ENCODE results near the gene TTC34.

TTC34 gene

DNA sequence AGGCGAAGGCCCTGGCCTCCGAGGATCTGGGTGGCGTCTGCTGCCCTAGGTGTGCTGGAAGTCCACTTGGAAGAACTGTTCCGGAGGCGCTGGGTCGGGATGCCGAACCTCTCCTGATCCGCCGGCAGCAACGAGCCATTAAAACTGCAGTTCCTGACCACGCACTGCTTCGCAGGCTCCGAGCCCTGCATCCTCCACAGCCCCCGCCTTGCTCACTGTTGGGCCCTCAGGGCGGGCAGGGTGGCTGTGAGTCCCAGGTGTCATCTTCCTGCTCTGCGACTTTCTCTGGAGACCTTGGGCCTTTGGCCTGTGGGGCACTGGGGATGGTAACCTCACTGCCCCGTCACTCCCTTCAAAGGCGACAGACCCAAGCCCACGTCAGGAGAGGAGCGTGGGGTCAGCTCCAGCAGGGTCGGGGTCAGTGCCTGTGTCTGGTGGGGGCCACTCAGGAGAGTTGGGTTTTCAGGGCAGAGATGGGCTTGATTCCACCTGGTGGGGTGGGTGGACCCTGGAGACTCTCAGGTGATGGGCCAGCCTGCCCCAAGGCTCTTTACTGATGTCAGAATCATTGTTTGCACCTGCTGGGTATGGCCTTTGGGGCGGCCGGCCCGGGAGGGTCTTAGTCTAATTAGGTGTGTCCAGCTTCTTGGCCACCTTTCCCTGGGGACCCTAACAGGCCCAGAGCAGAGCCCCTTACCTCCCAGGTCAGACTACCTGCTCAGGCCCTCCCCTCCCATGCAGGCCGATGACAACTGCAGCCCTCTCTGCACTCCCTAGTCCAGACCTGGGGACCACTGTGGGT, 211.9 kb downstream of the TTC34 start:
- Histone ChIP-seq H3K27ac (replicated peaks; ENCODE audit: low read length) (no peak overlapping the region), H3K14ac (ENCODE audit: low read length) (no peak overlapping the region), H3K36me3 (replicated peaks in 1 of 2; ENCODE audit: control insufficient read depth in 2 of 2, insufficient read depth in 2 of 2, low read length in 2 of 2) (peaks cover 7 to 9% of the 10 kb centered on the region in 2 donors), H3K27me3 (ENCODE audit: control insufficient read depth in 3 of 3, insufficient read depth in 3 of 3, low read depth in 1 of 3, low read length in 3 of 3) (peaks cover 0 to 5% (median 0%) of the 10 kb centered on the region in 3 experiments), H3K79me1 (ENCODE audit: low read depth, low read length) (peaks cover 12% of the 10 kb centered on the region), H2BK12ac (ENCODE audit: low read length) (no peak overlapping the region), H3K4ac (ENCODE audit: low read length) (no peak overlapping the region), H2BK5ac (ENCODE audit: low read length) (peak overlapping the region; percentile 53), H2BK15ac (ENCODE audit: low read length) (no peak overlapping the region), H2BK120ac (ENCODE audit: low read depth, low read length) (no peak overlapping the region), H4K8ac (ENCODE audit: low read depth, low read length) (no peak overlapping the region), H3K9me3 (replicated peaks in 1 of 2; ENCODE audit: control insufficient read depth in 2 of 2, insufficient read depth in 1 of 2, low read depth in 1 of 2, low read length in 2 of 2) (peaks cover 0 to 14% of the 10 kb centered on the region in 2 donors), H3K4me3 (ENCODE audit: low read length in 2 of 2) (no peak overlapping the region), H3K9ac (ENCODE audit: low read depth, low read length, poor library complexity) (no peak overlapping the region), H3K4me1 (ENCODE audit: control insufficient read depth in 2 of 2, insufficient read depth in 1 of 2, low read depth in 1 of 2, low read length in 2 of 2) (peaks cover 6 to 7% of the 10 kb centered on the region in 2 donors), H3K4me2 (ENCODE audit: insufficient read depth, low read length, poor library complexity, severe bottlenecking) (no peak overlapping the region), H3K23ac (ENCODE audit: low read depth, low read length, poor library complexity) (peak overlapping the region; percentile 80), H2AFZ (ENCODE audit: low read length) (no peak overlapping the region), H2AK5ac (ENCODE audit: low read depth, low read length) (no peak overlapping the region), H4K91ac (ENCODE audit: low read depth, low read length, poor library complexity) (no peak overlapping the region), H3K18ac (ENCODE audit: low read length) (peak overlapping the region; percentile 38)
- no peak for DNase-seq (ENCODE audit: low spot score)
- WGBS, 2 donors (ENCODE audit: extremely low coverage in 2 of 2, insufficient read length in 2 of 2, insufficient replicate concordance in 1 of 2), result no CpG with 5 or more reads among the region's 25 CpGs

DNA sequence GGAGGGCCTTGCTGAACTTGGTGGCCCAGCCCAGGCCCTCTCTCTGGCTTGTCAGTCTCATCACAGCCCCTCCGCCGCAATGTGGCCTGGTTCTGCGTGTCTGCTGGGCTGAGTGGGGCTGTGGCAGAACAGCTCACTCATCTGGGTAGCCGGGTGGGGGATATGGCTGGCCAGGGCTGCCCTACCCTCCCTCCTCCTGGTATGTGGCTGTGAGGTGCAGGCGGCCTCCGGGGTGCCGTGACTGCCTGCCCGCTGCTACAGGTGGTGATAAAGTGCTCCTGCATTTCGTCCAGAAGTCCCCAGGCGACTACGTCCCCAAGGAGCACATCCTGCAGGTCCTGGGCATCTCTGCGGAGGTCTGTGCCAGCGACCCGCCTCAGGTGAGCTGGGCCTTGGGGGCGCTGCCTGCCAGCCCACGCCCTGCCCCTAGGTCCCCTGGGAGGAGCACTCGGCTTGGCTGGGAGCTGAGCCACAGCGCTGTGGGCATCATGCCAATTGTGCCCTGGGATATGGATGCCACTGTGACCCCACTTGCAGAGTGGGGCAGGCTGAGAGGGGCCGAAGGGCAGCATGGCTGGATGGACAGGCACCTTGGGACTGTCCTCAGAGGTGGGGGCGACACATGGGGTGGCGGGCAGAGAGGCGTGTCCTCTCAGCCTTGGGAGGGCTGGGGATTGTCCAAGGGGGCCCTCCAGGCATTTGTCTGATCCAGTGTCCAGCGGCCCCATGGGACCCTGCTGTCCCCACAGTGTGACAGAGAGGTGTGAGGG, 212.6 kb downstream of the TTC34 start:
- peaks cover 7 to 9% of the 10 kb centered on the region in 2 donors for H3K36me3 ChIP-seq (replicated peaks in 1 of 2; ENCODE audit: control insufficient read depth in 2 of 2, insufficient read depth in 2 of 2, low read length in 2 of 2)
- peaks cover 6 to 7% of the 10 kb centered on the region in 2 donors for H3K4me1 ChIP-seq (ENCODE audit: control insufficient read depth in 2 of 2, insufficient read depth in 1 of 2, low read depth in 1 of 2, low read length in 2 of 2)
- peaks cover 0 to 2% (median 0%) of the 10 kb centered on the region in 3 experiments for H3K27me3 ChIP-seq (ENCODE audit: control insufficient read depth in 3 of 3, insufficient read depth in 3 of 3, low read depth in 1 of 3, low read length in 3 of 3)
- peak overlapping the region; percentile 91 for H3K23ac ChIP-seq (ENCODE audit: low read depth, low read length, poor library complexity)
- no peak overlapping the region for H2BK5ac ChIP-seq (ENCODE audit: low read length)
- no CpG with 5 or more reads among the region's 23 CpGs for WGBS, 2 donors (ENCODE audit: extremely low coverage in 2 of 2, insufficient read length in 2 of 2, insufficient replicate concordance in 1 of 2)
- H3K14ac ChIP-seq (ENCODE audit: low read length), result no peak overlapping the region
- H3K79me1 ChIP-seq (ENCODE audit: low read depth, low read length), result peaks cover 12% of the 10 kb centered on the region
- no peak overlapping the region for H4K8ac ChIP-seq (ENCODE audit: low read depth, low read length)
- no peak overlapping the region for H3K4me2 ChIP-seq (ENCODE audit: insufficient read depth, low read length, poor library complexity, severe bottlenecking)
- H2AFZ ChIP-seq (ENCODE audit: low read length), result no peak overlapping the region
- H2BK12ac ChIP-seq (ENCODE audit: low read length), result no peak overlapping the region
- H3K4ac ChIP-seq (ENCODE audit: low read length), result no peak overlapping the region
- H3K9me3 ChIP-seq (replicated peaks in 1 of 2; ENCODE audit: control insufficient read depth in 2 of 2, insufficient read depth in 1 of 2, low read depth in 1 of 2, low read length in 2 of 2), result peaks cover 0 to 16% of the 10 kb centered on the region in 2 donors
- H3K27ac ChIP-seq (replicated peaks; ENCODE audit: low read length), result no peak overlapping the region
- H2AK5ac ChIP-seq (ENCODE audit: low read depth, low read length), result no peak overlapping the region
- no peak overlapping the region for H2BK120ac ChIP-seq (ENCODE audit: low read depth, low read length)
- no peak overlapping the region for H2BK15ac ChIP-seq (ENCODE audit: low read length)
- H4K91ac ChIP-seq (ENCODE audit: low read depth, low read length, poor library complexity), result no peak overlapping the region
- no peak for DNase-seq (ENCODE audit: low spot score)
- H3K4me3 ChIP-seq (ENCODE audit: low read length in 2 of 2), result peak overlapping the region in 1 of 2 donors; percentile 16
- peak overlapping the region; percentile 38 for H3K18ac ChIP-seq (ENCODE audit: low read length)
- no peak overlapping the region for H3K9ac ChIP-seq (ENCODE audit: low read depth, low read length, poor library complexity)

DNA sequence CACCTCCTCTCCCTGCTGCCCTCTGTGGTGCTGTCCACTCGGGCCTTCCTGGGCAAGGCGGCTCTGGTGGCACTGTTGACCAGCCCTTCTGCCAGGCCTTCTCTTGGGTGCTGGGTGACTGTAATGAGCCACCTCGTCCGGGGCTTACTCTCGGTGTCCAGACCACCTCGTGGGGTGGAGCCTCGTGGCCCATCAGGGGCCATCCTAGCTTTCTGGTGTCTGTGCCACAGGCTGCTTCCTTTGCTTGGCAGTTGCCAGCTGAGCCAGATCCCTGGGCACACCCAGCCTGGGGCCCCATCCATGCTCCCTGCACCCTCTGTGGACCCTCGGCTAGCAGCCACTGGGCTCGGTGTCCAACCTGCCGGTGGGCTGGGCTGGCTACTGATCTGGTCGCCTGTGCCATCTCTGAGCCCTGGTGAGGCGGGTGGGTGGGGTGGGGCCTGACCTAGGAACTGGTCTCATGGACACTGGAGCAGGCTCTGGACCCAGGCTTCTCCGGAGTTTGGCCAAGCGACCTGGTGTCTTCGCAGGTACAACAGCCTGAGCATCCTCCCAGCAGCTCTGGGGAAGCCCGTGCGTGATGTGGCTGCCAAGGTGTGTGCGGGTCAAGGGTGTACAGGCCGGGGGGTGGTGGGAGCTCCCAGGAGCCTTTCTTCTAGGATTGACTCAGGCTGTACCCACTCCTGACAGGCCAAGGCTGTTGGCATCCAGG, 213.5 kb downstream of the TTC34 start:
- Histone ChIP-seq H3K9me3 (replicated peaks in 1 of 2; ENCODE audit: control insufficient read depth in 2 of 2, insufficient read depth in 1 of 2, low read depth in 1 of 2, low read length in 2 of 2) (peaks cover 0 to 20% of the 10 kb centered on the region in 2 donors), H3K36me3 (replicated peaks in 1 of 2; ENCODE audit: control insufficient read depth in 2 of 2, insufficient read depth in 2 of 2, low read length in 2 of 2) (peaks cover 7 to 9% of the 10 kb centered on the region in 2 donors), H3K9ac (ENCODE audit: low read depth, low read length, poor library complexity) (peak overlapping the region; percentile 30), H2AFZ (ENCODE audit: low read length) (no peak overlapping the region), H2BK120ac (ENCODE audit: low read depth, low read length) (no peak overlapping the region), H4K91ac (ENCODE audit: low read depth, low read length, poor library complexity) (no peak overlapping the region), H2BK15ac (ENCODE audit: low read length) (peak overlapping the region; percentile 89), H2AK5ac (ENCODE audit: low read depth, low read length) (peak overlapping the region; percentile 99), H3K14ac (ENCODE audit: low read length) (no peak overlapping the region), H3K4me1 (ENCODE audit: control insufficient read depth in 2 of 2, insufficient read depth in 1 of 2, low read depth in 1 of 2, low read length in 2 of 2) (peaks cover 7 to 8% of the 10 kb centered on the region in 2 donors), H3K27me3 (ENCODE audit: control insufficient read depth in 3 of 3, insufficient read depth in 3 of 3, low read depth in 1 of 3, low read length in 3 of 3) (no peaks in the 10 kb centered on the region), H3K27ac (replicated peaks; ENCODE audit: low read length) (no peak overlapping the region), H3K23ac (ENCODE audit: low read depth, low read length, poor library complexity) (peak overlapping the region; percentile 98), H4K8ac (ENCODE audit: low read depth, low read length) (no peak overlapping the region), H3K4ac (ENCODE audit: low read length) (no peak overlapping the region), H3K18ac (ENCODE audit: low read length) (no peak overlapping the region), H3K79me1 (ENCODE audit: low read depth, low read length) (peaks cover 12% of the 10 kb centered on the region), H3K4me2 (ENCODE audit: insufficient read depth, low read length, poor library complexity, severe bottlenecking) (peak overlapping the region; percentile 95), H2BK12ac (ENCODE audit: low read length) (peak overlapping the region; percentile 46), H2BK5ac (ENCODE audit: low read length) (peak overlapping the region; percentile 96), H3K4me3 (ENCODE audit: low read length in 2 of 2) (peak overlapping the region; percentile 9 to 88)
- no CpG with 5 or more reads among the region's 19 CpGs for WGBS, 2 donors (ENCODE audit: extremely low coverage in 2 of 2, insufficient read length in 2 of 2, insufficient replicate concordance in 1 of 2)
- DNase-seq (ENCODE audit: low spot score), result no peak
